ENCODE data around the gene GREB1. TPM values are rescaled to one million over a fixed set of nuclear protein-coding genes. Genes with fewer than 3 reads are reported as not detected.
A peak's percentile ranks its signal among the peaks of the same experiment; 100 is the strongest.

GREB1 gene
- total and polyA plus RNA-seq, 2 of the 4 experiments (the other 2 are of a cell fraction): 0.05 TPM; not detected in 1

DNA sequence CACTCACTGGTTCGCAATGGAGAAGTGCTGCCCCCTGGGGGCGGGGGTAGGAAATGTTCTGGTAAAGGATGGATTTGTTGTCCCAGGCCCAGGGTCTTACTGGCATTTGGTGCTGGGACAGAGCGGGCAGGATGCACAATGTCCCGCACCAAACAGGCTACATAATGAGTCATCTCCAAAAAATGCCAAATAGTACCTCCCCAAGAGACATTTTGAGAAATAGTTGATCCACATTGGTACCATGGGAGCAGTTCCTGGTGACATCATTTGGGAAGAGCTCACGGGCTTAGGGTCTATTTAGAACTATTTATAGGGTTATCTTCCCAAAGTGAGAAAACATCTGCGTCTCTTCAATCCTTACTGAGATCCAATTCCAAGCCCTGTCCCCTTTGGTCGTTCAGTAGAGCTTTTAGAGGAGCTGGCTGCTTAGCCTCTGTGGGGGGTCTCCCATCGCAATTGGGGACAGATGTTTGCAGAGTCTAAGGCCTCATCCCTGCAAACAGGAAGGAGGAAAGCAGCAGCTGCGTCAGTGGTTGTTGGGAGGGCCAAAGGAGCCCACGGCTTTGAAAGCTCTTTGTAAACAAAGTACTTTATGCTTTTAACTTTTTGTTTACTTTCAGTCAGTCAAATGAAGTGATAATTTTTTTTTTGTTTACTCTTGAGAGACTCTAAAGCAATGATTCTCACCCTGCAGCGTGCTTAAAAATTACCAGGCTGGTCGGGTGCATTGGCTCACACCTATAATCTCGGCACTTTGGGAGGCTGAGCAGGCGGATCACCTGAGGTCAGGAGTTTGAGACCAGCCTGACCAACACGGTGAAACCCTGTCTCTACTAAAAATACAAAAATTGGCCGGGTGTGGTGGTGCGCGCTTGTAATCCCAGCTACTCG is 49.3 kb downstream of the GREB1 start:
- in situ Hi-C loops (cut with MboI; ENCODE audit: low sequenced_read_pairs): loop anchor here (5.0 to 10.0 kb wide), 3 partner anchors 106 to 748 kb away; no protein-coding TSS in a partner anchor
- Histone ChIP-seq H4K8ac (ENCODE audit: low read depth in 2 of 2, low read length in 2 of 2) (no peak overlapping the region), H4K5ac (ENCODE audit: low read depth, low read length) (no peak overlapping the region), H2AK5ac (ENCODE audit: low read depth, low read length) (no peak overlapping the region), H3K79me1 (ENCODE audit: low read depth in 1 of 2, low read length in 2 of 2) (no peaks in the 10 kb centered on the region), H3K4me1 (ENCODE audit: control insufficient read depth, insufficient read depth, low read length) (peaks cover 2% of the 10 kb centered on the region; the same call in 1 of the 2 replicates), H2BK5ac (ENCODE audit: low read depth, low read length, poor library complexity, severe bottlenecking) (no peak overlapping the region), H3K9me3 (ENCODE audit: control insufficient read depth, insufficient read depth, low read length) (no peaks in the 10 kb centered on the region), H4K91ac (ENCODE audit: insufficient read depth, low read depth, low read length) (no peak overlapping the region), H3K4me3 (ENCODE audit: insufficient read depth, low read depth, low read length) (no peak overlapping the region), H3K23ac (ENCODE audit: low read depth, low read length) (no peak overlapping the region), H3K27me3 (ENCODE audit: control insufficient read depth, insufficient read depth, low read length) (peaks cover 37% of the 10 kb centered on the region), H2BK20ac (ENCODE audit: low read depth, low read length) (no peak overlapping the region), H3K9me1 (ENCODE audit: insufficient read depth, low read length) (no peaks in the 10 kb centered on the region), H3K27ac (ENCODE audit: insufficient read depth, low read length) (no peak overlapping the region), H3K4ac (ENCODE audit: low read depth, low read length) (no peak overlapping the region), H3K9ac (ENCODE audit: low read depth, low read length) (no peak overlapping the region), H3K18ac (ENCODE audit: low read depth, low read length) (no peak overlapping the region), H3K56ac (ENCODE audit: extremely low read depth, insufficient read depth, low read length) (no peak overlapping the region), H4K20me1 (ENCODE audit: insufficient read depth, low read length) (no peaks in the 10 kb centered on the region), H3K36me3 (ENCODE audit: control insufficient read depth, insufficient read depth, low read length) (no peaks in the 10 kb centered on the region), H2AK9ac (replicated peaks; ENCODE audit: low read depth, low read length, poor library complexity) (no peak overlapping the region), H3K14ac (replicated peaks; ENCODE audit: low read depth, low read length) (no peak overlapping the region), H2BK15ac (ENCODE audit: low read depth, low read length) (no peak overlapping the region), H2BK120ac (ENCODE audit: low read depth, low read length) (no peak overlapping the region), H2AFZ (replicated peaks; ENCODE audit: low read length, poor library complexity) (no peak overlapping the region), H3K4me2 (ENCODE audit: low read depth, low read length) (no peak overlapping the region)
- ChIA-PET POLR2A (ENCODE audit: unreplicated experiment) (no interaction called here), CTCF (interaction anchor here (0.6 to 2.4 kb wide), 10 partner anchors 10 to 751 kb away, joined by 3 to 12 read pairs (median 5); a partner anchor contains a TSS)
- WGBS, 2 experiments (ENCODE audit: extremely low coverage in 2 of 2, insufficient read length in 1 of 2): 31% methylated on average over 10 of the region's 19 CpGs; no CpG with 5 or more reads in 1 of the 2 experiments
- BruUV-seq (replicated peaks): no TSS peak
- DNase-seq (peak; percentile 35), ATAC-seq (ENCODE audit: low read depth) (peak; percentile 35)
- intact Hi-C loops (cut with micrococcal nuclease): loop anchor here (10.0 kb wide), 1 partner anchor 348 kb away; no protein-coding TSS in a partner anchor
- dilution Hi-C loops (cut with HindIII; ENCODE audit: low sequenced_read_pairs, unreplicated experiment): no loop called here
- TF ChIP-seq CHD1 (IDR thresholded peaks at IDR 0.05; ENCODE audit: low read depth, low read length): no peak
- no peak; the same call in 1 of the 2 replicates for TF ChIP-seq FOS (IDR thresholded peaks at IDR 0.05; ENCODE audit: low read depth, low read length)
- TF ChIP-seq, protein P1, sequence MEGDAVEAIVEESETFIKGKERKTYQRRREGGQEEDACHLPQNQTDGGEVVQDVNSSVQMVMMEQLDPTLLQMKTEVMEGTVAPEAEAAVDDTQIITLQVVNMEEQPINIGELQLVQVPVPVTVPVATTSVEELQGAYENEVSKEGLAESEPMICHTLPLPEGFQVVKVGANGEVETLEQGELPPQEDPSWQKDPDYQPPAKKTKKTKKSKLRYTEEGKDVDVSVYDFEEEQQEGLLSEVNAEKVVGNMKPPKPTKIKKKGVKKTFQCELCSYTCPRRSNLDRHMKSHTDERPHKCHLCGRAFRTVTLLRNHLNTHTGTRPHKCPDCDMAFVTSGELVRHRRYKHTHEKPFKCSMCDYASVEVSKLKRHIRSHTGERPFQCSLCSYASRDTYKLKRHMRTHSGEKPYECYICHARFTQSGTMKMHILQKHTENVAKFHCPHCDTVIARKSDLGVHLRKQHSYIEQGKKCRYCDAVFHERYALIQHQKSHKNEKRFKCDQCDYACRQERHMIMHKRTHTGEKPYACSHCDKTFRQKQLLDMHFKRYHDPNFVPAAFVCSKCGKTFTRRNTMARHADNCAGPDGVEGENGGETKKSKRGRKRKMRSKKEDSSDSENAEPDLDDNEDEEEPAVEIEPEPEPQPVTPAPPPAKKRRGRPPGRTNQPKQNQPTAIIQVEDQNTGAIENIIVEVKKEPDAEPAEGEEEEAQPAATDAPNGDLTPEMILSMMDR (conservative IDR thresholded peaks at IDR 0.05; ENCODE audit: low read depth, low read length): peak; percentile 68
- TF ChIP-seq RAD21 (IDR thresholded peaks at IDR 0.05; ENCODE audit: low read length): peak; percentile 61; the same call in 1 of the 2 replicates
- peak; percentile 71 for TF ChIP-seq RFX5 (IDR thresholded peaks at IDR 0.05; ENCODE audit: low read depth, low read length)
- peak; percentile 54 for TF ChIP-seq SMC3 (IDR thresholded peaks at IDR 0.05; ENCODE audit: low read depth, low read length)

Measured in IMR-90 (cell line).